Upper lobe of right lung (tissue), 1 donor: Measurements from ENCODE around the gene CFAP20. TPM values are rescaled to one million over a fixed set of nuclear protein-coding genes. Genes with fewer than 3 reads are reported as not detected.
A peak's percentile ranks its signal among the peaks of the same experiment; 100 is the strongest.

Experiments used
- ATAC-seq: fragments of 200-7000 bp; cut with Tn5 transposase; one replicate; pipeline ENCODE4 v1.9.1; 2020; ENCODE audit warnings: mild to moderate bottlenecking, moderate library complexity
- DNase-seq: peaks from one replicate; pipeline ENCODE4 v3.0.0-alpha.2; 2020
- H3K27ac ChIP-seq: fragments of 200-600 bp; one replicate; pipeline ENCODE4 v1.8.0; 2022
- H3K27me3 ChIP-seq: fragments of 200-600 bp; one replicate; pipeline ENCODE4 v1.8.0; 2022; ENCODE audit warnings: mild to moderate bottlenecking
- H3K36me3 ChIP-seq: fragments of 200-600 bp; one replicate; pipeline ENCODE4 v1.8.0; 2022
- H3K4me1 ChIP-seq: fragments of 200-600 bp; one replicate; pipeline ENCODE4 v1.8.0; 2022
- H3K4me3 ChIP-seq: fragments of 200-600 bp; one replicate; pipeline ENCODE4 v1.8.0; 2022; ENCODE audit warnings: mild to moderate bottlenecking
- H3K9me3 ChIP-seq: fragments of 200-600 bp; one replicate; pipeline ENCODE4 v1.8.0; 2022
- intact Hi-C: fragments of 100-400 bp; cut with DNase I; formaldehyde crosslinking; loops from one replicate; pipeline ENCODE4 v1.11.0; 2022
- long read RNA-seq: library from polyadenylated mRNA; unstranded; transcript quantifications from one replicate; pipeline ENCODE4 v2.0.0, GENCODE V29; 2021
- total RNA-seq: library from RNA; stranded (reverse); fragmentation: NEBNext Ultra II Directional; extraction: Animal tissue kit (Norgen Biotek cat#: 25700); gene quantifications from one replicate; pipeline ENCODE4 v1.2.1, GENCODE V29; 2021
- TF ChIP-seq, protein P1 (sequence below): fragments of 200-600 bp; IDR thresholded peaks from one replicate; pipeline ENCODE4 v1.8.0; 2022; ENCODE audit warnings: antibody characterized with exemption
- donor health status: DM: no; HTN: yes; CAD: no; lungs with severe emphysema.

Gene CFAP20
- total RNA-seq, result 24.8 TPM
- long read RNA-seq, transcript CFAP20-201 (6 exons, 1,354 nt), result major isoform, 28 of 31 reads
- long read RNA-seq, partial matches to known transcripts, result 0 of 31 reads
- long read RNA-seq, other reads (novel, unspliced or antisense), result 2 of 31 reads

DNA sequence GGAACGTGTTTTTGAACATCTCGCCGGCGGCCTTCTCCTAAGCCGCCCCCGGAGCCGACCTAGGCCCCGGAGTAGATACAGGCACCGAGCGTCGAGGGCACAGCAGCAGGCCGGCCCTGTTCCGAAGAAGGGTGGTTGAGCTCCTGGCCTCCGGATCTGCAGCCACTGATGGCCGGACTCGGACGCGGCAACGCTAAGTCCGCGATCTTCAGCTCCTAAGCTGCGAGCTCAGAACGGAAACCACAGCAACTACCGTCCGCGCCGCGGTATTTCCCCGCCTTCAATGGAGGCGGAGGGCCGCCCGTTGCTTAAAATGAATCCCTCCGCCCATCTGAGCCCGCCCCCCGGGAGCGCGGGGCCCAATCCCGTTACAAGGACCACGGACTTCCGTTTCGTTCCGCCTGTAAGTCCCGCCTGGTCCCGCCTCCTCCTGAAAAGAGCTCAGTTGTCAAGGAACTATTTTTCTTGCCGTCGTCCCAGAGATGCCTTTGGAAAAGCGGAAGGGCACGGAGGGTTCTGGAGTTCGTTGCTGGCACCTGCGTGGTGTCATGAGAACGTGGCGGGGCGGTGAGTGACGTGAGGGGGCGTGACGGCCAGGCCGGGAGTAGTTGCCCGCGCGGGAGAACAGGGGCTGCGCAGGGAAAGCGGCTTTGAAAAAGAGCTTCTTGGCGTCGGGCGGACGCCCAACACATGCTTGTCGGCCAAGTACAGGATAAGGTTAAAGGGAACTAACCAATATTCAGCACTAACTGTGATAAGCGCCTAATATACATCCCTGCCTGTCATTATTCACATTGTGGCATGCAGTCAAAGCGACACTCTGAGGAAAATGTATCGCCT is at the start of gene CFAP20:
Gene CFAP20 (minus strand): TSS at position 285 of the 840 bp plus-strand sequence. CDS start 266 bp downstream, at position 19.
- Histone ChIP-seq H3K4me1 (peaks cover 28% of the 10 kb centered on the region), H3K36me3 (no peaks in the 10 kb centered on the region), H3K27me3 (no peaks in the 10 kb centered on the region), H3K27ac (peak within 1 kb of the TSS; percentile 88), H3K4me3 (peak within 1 kb of the TSS; percentile 91), H3K9me3 (no peaks in the 10 kb centered on the region)
- intact Hi-C loops, result no loop called here
- ATAC-seq, result peak; percentile 99
- TF ChIP-seq, protein P1, sequence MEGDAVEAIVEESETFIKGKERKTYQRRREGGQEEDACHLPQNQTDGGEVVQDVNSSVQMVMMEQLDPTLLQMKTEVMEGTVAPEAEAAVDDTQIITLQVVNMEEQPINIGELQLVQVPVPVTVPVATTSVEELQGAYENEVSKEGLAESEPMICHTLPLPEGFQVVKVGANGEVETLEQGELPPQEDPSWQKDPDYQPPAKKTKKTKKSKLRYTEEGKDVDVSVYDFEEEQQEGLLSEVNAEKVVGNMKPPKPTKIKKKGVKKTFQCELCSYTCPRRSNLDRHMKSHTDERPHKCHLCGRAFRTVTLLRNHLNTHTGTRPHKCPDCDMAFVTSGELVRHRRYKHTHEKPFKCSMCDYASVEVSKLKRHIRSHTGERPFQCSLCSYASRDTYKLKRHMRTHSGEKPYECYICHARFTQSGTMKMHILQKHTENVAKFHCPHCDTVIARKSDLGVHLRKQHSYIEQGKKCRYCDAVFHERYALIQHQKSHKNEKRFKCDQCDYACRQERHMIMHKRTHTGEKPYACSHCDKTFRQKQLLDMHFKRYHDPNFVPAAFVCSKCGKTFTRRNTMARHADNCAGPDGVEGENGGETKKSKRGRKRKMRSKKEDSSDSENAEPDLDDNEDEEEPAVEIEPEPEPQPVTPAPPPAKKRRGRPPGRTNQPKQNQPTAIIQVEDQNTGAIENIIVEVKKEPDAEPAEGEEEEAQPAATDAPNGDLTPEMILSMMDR, result no peak
- peak; percentile 99 for DNase-seq

DNA sequence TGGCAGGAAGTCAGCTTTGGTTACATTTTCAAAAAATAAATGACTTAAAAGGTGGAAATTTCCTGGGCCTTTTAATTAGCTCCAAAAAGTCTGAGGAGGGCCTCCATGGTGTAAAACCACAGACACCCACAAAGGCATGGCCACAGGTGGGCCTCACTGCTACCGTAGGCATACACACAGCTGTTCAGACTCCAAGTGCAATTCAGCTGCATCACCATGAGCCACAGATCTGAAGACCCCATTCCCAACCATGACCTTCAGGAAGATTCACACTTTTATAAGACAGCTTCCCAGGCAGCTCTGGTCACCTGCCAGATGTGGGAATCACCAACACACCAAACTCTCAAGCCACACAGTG is 48.2 kb upstream of the CFAP20 start:
- ATAC-seq, result no peak
- Histone ChIP-seq H3K36me3 (peaks cover 69% of the 10 kb centered on the region), H3K4me1 (no peaks in the 10 kb centered on the region), H3K4me3 (no peak overlapping the region), H3K9me3 (no peaks in the 10 kb centered on the region), H3K27me3 (no peaks in the 10 kb centered on the region), H3K27ac (no peak overlapping the region)
- no peak for DNase-seq
- TF ChIP-seq, protein P1, result no peak
- intact Hi-C loops, result no loop called here

DNA sequence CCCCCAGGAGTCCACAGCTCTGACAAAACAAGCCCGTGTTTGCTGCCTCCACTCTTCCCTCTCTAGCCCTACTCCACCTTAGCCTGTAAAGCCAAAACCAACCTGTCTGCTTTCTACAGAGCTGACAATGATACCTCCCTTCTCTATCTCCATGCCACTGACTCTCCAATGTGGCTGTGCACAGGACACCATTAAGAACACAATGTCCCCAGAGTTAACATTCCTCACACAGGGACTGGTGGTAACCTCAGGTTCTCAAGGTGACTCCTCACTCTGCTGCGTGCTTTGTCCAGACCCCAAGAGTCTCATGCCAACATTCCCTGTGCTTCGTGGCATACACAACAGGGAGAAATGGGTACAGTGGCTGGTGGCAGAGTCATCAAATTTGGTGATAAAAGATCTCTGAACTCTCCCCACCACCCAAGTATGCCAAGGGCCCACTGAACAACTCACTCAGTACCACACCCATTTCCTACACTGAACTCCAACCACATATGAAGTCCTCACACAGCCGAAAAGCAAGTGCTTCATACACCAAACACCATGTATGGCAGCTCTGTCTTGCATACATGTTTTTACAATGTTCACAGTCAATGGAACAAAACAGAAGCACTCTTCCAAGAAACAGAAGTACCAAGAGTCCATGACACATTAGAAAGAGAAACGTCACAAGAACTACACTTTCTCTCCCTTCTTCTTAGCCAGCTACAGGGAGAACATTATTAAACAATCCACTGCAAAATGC is 47.6 kb upstream of the CFAP20 start:
- H3K9me3 ChIP-seq, result no peaks in the 10 kb centered on the region
- no peaks in the 10 kb centered on the region for H3K27me3 ChIP-seq
- H3K4me1 ChIP-seq, result no peaks in the 10 kb centered on the region
- H3K4me3 ChIP-seq, result no peak overlapping the region
- TF ChIP-seq, protein P1, result no peak
- no peak for ATAC-seq
- intact Hi-C loops, result no loop called here
- H3K27ac ChIP-seq, result no peak overlapping the region
- DNase-seq, result no peak
- peaks cover 67% of the 10 kb centered on the region for H3K36me3 ChIP-seq

DNA sequence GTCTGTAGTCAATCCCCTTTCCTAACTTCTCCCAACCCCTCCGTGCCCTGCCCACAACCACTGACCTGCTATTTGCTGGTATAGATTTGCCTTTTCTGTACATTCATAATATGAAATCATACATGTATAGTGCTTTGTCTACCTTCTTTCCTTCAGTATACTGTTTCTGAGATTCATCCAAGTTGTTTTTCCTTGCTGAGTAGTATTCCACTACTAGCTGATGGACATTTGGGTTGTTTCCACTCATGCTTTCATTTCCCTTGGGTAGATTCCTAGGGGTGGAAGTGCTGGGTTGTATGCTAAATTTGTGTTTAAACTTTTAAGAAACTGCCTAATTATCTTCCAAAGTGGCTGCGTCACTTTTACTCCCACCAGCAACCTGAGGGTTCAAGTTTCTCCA is 41.0 kb upstream of the CFAP20 start:
- H3K36me3 ChIP-seq, result peaks cover 93% of the 10 kb centered on the region

DNA sequence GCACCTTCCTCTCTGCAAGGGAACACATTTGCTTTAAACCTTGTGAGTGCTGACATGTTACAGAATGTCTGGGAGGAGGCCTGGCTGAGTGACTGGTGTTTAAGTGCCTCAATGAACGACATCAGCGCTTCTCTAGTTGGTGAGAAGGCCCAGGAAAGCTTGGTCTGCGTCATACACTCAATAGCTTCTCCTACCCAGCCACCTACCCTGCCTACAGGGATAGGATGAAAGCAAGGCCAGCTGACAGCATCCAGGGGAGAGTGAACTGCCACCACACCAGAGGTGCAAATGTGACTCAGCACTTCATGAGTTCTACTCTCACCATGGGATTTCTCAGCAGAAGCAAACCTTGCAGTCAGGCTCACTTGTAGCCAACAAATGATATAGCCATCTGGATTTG is 31.7 kb upstream of the CFAP20 start:
- intact Hi-C loops, result no loop called here
- DNase-seq, result no peak
- Histone ChIP-seq H3K27me3 (no peaks in the 10 kb centered on the region), H3K4me1 (no peaks in the 10 kb centered on the region), H3K9me3 (no peaks in the 10 kb centered on the region), H3K27ac (no peak overlapping the region), H3K4me3 (no peak overlapping the region), H3K36me3 (peaks cover 65% of the 10 kb centered on the region)
- TF ChIP-seq, protein P1, result no peak
- ATAC-seq, result no peak

More for the DNA sequence above, 41.0 kb upstream of the CFAP20 start:
- Histone ChIP-seq H3K4me1 (no peaks in the 10 kb centered on the region), H3K27me3 (no peaks in the 10 kb centered on the region), H3K27ac (no peak overlapping the region), H3K9me3 (no peaks in the 10 kb centered on the region), H3K4me3 (no peak overlapping the region)
- no peak for DNase-seq
- intact Hi-C loops, result no loop called here
- TF ChIP-seq, protein P1, result no peak
- ATAC-seq, result no peak
